Measurements from ENCODE around the gene PTPRU.

DNA sequence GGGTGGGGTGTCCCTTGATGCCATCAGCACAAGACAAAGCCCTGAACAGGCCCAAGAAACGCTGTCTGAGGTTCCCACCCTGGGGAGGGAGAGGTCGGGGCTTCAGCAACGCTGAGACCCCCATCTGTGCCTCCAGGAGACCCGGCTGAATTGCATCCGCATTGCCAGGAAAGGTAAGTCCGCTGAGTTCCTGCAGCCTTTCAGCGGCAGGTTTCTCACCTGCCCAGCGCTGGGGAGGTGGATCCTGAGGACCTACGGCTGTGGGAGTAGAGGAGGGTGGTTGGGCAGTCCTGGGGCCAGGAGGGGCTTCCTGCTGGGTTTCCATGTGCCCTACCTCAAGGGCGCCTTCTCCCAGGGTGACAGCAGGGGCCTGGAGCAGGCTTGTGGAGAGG is 47.5 kb downstream of the PTPRU start:
- TF ChIP-seq CTCF (IDR thresholded peaks at IDR 0.05) (no peak), POLR2AphosphoS5 (IDR thresholded peaks at IDR 0.05) (no peak), EP300 (IDR thresholded peaks at IDR 0.05) (no peak), POLR2A (IDR thresholded peaks at IDR 0.05) (no peak)

Measured in upper lobe of left lung (tissue), 4 donors.